HG03039 (cell line): ENCODE data around the gene SPTY2D1.
A peak's percentile ranks its signal among the peaks of the same experiment; 100 is the strongest.
"Not testable (repeated sequence)": the region's sequence is repeated elsewhere in the genome, so short reads cannot be mapped to it uniquely, and the experiment has no call there.

ENCODE experiments used
- ATAC-seq: cut with Tn5 transposase; IDR thresholded peaks from one replicate; pipeline ENCODE4 v1.9.1; 2021; ENCODE audit warnings: mild to moderate bottlenecking, moderate library complexity; ENCODE audit not compliant: unreplicated experiment

Gene SPTY2D1

GRCh38 chr11:18634140-18635032 is at the start of gene SPTY2D1:
Gene SPTY2D1, minus strand, starts transcription at chr11:18634342. Its CDS starts 85 bp downstream, at chr11:18634257.
- ATAC-seq = peak; percentile 94

- ATAC-seq = no peak
These were observed 48.3 kb upstream of the SPTY2D1 start for GRCh38 chr11:18682466-18682865.

- ATAC-seq = not testable (repeated sequence)
These were observed 47.8 kb upstream of the SPTY2D1 start for GRCh38 chr11:18681949-18682348.

- ATAC-seq = no peak
These were observed 43.4 kb upstream of the SPTY2D1 start for GRCh38 chr11:18677560-18677959.

GRCh38 chr11:18676803-18677202 is 42.7 kb upstream of the SPTY2D1 start:
- no peak for ATAC-seq

- ATAC-seq = not testable (repeated sequence)
These were observed 38.1 kb upstream of the SPTY2D1 start for GRCh38 chr11:18672209-18672608.

- ATAC-seq = no peak
These were observed 37.1 kb upstream of the SPTY2D1 start for GRCh38 chr11:18671246-18671645.

- ATAC-seq = no peak
These were observed 35.6 kb upstream of the SPTY2D1 start for GRCh38 chr11:18669711-18670110.

GRCh38 chr11:18669219-18669596 is 35.1 kb upstream of the SPTY2D1 start:
- no peak for ATAC-seq

- ATAC-seq = no peak
These were observed 34.0 kb upstream of the SPTY2D1 start for GRCh38 chr11:18668131-18668530.

- not testable (repeated sequence) for ATAC-seq
These were observed 31.3 kb upstream of the SPTY2D1 start for GRCh38 chr11:18665353-18665872.

- no peak for ATAC-seq
These were observed 23.5 kb upstream of the SPTY2D1 start for GRCh38 chr11:18657673-18658072.

GRCh38 chr11:18650859-18651557 is 16.9 kb upstream of the SPTY2D1 start:
- no peak for ATAC-seq

- no peak for ATAC-seq
These were observed 16.2 kb upstream of the SPTY2D1 start for GRCh38 chr11:18650353-18650752.

- ATAC-seq = not testable (repeated sequence)
These were observed 8.9 kb upstream of the SPTY2D1 start for GRCh38 chr11:18643034-18643433.

GRCh38 chr11:18641677-18642076 is 7.5 kb upstream of the SPTY2D1 start:
- ATAC-seq = no peak

- ATAC-seq = peak; percentile 41
These were observed 644 bp downstream of the SPTY2D1 start for GRCh38 chr11:18633256-18634139.

- ATAC-seq = no peak
These were observed 1.3 kb downstream of the SPTY2D1 start for GRCh38 chr11:18632841-18633240.

GRCh38 chr11:18624161-18624560 is 10.0 kb downstream of the SPTY2D1 start:
- ATAC-seq = no peak

- ATAC-seq = no peak
These were observed 10.4 kb downstream of the SPTY2D1 start for GRCh38 chr11:18623707-18624106.
